HG03045 (cell line): Measurements from ENCODE around the gene MKRN1.
A peak's percentile ranks its signal among the peaks of the same experiment; 100 is the strongest.
"Not testable (repeated sequence)": the region's sequence is repeated elsewhere in the genome, so short reads cannot be mapped to it uniquely, and the experiment has no call there.

Source experiments
- ATAC-seq: cut with Tn5 transposase; IDR thresholded peaks from one replicate; pipeline ENCODE4 v1.9.1; 2021; ENCODE audit warnings: mild to moderate bottlenecking, moderate library complexity; ENCODE audit not compliant: unreplicated experiment

Gene MKRN1

DNA sequence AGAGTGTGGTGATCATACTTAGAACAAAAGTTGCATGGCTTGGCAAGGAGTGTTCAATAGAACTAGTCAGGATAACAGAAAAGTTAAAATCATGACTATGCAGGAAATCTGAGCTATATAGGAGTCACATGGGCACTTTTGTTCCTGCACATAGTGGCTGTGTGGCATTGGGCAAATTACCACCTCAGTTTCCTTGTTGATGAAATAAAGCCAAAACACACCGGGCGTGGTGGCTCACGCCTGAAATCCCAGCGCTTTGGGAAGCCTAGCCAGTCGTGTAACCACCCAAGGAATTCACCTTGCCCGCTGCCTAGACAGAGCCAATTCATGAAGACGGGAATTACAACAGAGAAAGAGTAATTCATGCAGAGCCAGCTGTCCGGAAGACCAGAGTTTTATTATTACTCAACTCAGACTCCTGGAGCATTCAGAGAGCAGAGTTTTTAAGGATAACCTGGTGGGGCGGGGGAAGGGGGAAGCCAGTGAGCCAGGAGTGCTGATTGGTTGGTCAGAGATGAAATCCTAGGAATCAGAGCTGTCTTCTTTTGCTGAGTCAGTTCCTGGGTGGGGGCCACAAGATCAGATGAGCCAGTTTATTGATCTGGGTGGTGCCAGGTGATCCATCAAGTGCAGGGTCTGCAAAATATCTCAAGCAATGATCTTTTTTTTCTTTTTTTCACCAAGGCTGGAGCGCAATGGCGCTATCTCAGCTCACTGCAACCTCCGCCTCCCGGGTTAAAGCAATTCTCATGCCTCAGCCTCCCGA, 6.4 kb upstream of the MKRN1 start:
- no peak for ATAC-seq

DNA sequence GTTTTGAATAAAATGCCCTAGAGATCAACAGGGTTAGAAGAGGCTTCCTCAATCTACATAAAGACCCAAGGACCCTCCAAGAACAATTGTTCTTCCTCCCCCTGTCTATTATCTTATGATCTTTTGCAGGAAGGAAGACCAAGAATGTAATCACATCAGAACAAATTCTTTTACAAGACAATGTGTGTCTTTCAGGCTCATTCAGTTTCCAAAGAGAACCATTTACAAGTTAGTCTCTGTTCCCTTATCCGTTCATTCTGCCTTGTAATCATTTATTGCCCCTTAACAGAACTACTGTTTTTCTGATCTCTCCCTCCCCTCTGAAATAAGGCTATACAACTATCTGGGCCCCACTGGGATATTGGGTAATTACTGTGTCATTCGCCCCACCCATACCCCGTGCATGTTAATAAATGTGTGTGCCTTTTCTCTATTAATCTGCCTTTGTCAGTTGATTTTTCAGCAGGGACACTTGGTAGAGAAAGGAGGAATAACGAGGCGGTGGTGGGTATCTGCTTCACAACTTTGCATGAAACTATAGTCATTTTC, 5.7 kb upstream of the MKRN1 start:
- ATAC-seq, result no peak

DNA sequence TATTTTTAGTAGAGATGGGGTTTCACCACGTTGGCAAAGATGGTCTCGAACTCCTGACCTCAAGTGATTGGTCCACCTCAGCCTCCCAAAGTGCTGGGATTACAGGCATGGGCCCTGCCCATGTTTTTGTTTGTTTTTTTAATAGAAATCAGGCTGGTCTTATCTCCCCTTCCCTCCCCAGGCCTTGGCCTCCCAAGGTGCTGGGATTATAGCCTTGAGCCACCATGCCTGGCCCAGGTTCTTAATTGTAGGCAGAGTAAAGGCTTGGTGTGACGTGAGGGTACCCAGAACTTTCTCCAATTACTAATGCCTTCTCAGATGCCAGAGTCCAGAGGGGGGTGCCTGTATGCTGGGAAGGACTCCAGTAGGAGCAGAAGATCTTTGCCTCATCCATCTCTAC, 5.2 kb upstream of the MKRN1 start:
- no peak for ATAC-seq

DNA sequence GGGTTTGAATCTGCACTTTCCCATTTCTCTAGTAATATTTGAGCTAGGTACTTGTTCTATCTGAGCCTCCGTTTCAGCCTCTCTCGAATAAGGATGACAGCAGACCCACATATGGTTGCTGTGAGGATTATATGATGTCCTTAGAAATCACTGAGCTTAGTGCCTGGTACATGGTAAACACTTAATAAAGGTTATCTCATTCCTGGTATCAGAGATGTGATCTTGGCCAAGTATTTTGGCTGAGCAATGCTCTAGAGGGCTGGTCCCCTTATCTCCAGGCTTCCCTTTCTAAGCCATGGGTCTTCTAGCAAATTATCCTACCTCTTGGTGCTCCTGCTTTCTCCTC, 407 bp upstream of the MKRN1 start:
- ATAC-seq, result no peak

DNA sequence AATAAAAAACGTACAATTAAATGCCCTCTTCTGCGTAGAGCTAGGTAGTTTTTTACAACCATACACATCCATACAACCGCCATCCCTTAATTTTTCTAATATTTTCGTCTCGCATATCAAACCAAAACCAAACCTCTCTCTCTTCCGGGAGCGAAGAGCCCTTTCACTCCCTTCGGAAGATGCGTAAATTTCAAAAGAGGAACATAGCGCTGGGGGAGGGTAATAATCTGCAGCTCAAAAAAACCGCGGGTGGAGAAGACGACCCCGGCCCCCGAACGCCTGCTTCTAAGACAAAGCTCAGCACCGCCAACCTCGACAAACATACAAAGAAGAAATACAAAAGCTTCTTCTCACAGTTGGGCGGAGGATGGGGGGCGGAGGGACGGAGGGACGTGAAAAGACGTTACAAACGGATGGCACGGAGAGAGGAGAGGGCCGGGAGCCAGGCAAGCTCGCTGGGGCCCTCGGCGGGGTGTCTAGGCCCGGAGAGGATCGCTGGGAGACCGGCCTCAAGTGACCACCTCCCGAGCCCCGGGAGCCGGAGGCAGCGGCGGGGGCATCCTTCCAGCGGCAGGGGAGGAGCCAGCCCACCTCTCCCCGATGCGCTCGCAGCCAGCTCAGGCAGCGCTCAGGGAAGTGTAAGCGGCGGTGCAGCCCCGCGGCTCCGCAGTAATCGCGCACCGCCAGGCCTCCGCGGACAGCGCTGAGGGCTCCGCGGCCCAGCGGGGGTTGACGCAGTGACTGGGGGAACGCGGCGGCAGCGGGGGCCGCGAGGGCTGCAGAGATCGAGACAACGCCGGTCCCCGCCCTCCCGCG, 851 bp downstream of the MKRN1 start:
- peak; percentile 28 for ATAC-seq

DNA sequence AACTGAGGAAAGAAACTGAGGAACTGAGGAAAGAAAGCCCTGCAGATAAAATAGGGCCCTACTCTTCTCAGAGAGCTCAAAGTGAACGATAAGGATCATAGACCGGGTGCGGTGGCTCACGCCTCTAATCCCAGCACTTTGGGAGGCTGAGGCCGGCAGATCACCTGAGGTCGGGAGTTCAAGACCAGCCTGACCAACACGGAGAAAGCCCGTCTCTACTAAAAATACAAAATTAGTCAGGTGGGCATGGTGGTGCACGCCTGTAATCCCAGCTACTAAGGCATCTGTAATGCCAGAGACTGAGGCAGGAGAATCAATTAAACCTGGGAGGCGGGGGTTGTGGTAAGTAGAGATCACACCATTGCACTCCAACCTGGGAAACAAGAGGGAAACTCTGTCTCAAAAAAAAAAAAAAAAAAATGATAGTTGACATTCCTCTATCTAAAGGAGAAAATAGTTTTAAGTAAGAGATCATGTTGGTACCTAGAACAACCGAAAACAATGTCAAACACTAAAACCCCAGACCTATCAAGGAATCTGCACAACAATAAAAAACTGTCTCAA, 2.5 kb downstream of the MKRN1 start:
- no peak for ATAC-seq

DNA sequence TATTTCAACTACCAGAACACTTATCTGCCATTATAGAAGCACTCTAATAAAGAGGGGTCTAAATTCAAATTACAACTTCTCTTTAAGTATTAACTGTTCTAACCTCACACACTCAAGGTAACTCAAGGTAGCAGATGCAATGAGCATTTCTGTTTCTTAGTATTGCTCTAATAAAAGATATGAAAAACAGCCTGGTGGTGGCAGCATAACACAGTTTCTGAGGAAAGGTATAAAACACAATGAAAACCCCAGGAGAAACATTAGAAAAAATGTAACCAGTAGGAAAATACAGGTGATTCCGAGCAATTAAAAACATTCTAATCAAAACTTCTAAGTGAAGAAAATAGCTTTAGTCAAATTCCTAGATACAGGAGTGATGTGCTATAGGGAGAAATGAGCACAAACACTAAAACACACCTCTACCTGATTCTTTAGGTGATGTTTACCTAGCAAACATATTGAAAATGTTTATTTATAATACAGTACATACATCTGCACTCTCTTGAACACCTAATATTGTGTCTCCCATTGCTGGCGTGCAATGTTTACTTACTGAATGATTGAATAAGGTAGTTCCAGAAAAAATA, 3.5 kb downstream of the MKRN1 start:
- ATAC-seq, result no peak

DNA sequence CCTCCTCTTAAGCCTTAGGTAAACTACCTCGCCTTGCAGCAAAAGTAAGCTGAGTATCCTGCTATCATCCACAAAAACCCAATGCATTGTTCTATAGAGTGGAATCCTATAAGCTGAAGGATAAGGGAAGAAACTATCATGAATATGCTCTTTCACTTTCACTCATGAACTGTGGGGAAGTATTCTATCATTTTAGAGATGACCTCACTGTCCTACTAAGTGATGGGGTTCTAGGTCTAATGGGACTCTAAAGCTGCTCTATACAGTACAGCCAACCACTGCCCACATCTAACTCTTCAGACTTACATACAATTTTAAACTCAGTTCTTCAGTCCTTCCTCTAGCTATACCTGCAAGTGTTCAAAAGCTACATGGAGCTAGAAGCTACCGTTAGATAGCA, 16.2 kb downstream of the MKRN1 start:
- no peak for ATAC-seq

DNA sequence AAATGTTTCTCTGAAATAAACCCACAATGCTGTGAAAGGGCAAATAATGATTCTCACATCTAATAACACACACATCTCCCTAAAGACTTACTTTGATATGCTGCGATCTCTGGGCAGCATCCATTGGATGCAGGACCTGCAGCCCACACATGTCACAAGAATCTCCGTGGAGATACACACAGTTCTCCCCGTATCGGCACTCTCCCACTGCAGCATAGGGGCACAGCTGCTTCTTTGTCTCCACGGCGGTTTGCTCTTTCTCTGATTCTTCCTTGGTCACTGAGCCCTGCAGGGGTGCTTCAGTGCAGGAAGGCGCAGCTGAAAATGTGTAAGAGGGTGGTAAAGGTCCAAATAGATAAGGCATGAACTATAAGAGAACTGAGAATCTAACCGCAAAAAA, 20.4 kb downstream of the MKRN1 start:
- no peak for ATAC-seq

DNA sequence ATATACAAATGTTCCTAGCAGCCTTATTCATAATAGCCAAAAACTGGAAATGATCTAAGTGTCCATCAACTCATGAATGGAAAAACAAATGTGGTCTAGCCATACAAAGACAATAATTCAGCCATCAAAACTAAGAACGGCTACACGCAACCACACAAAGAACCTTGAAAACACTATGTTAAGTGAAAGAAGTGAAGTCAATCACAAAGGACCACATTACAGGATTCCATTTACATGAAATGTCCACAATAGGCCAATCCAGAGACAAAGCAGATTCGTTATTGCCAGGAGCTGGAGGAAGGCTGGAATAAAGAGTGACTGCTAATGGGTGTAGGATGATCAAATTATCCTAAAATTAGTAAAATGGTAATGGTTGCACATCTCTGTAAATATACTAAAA, 21.1 kb downstream of the MKRN1 start:
- ATAC-seq, result no peak

DNA sequence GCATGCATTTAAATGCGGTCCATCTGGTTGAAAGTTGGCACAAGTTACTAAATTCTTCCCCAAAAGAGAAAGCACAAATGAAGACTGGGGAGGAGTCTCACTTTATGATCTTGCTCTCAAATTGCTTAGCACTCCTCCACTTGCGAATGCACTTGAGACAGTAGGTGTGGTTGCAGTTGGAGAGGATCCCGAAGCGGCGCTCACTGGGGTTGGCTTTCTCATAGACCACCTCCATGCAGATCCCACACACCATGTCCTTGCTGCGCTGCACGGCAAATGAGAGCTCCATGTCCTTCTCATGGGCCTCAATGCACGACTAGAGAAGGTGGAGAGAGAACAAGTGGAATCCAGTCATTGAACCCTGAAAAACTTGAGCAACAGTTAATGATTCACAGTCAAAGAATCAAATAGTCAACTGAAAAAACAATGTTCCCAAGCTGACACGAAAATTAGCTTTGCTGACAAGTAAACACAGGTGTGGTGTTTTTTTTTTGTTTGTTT, 22.7 kb downstream of the MKRN1 start:
- no peak for ATAC-seq

DNA sequence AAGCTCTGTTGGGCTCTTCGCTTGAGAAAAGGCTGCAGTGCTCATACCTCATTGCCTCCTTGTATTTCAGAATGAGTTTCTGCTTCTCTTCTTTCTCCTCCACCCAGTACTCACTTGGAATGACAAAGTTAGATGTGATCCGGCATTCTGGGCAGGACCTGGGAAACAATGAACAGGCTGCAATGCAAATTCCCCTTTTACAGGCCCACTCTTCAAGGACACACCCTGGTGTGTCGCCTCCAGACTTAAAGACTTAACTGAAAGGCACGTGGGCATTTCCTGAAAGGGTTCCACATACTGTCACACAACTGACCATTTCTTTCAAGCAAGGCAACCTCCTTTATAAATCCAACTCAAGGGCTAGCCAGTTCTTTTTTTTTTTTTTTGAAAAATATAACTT, 23.6 kb downstream of the MKRN1 start:
- ATAC-seq, result no peak

DNA sequence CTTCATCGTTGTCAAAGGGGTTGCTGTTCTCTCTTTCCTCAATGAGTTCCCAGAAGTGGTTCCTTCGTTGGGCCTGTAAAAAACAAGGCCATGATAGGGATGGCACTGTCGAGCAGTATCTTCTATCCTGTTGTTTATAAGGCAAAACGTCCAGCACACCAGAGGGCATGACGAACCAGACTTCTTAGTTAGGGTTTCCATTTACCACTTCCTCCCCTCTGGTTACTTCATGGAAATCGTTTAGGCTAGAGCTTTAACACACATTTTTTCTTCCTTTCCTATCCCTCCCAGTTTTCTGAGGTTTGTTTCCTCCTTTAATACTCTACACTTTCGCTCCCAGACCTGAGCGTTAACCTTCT, 24.7 kb downstream of the MKRN1 start:
- ATAC-seq, result no peak

DNA sequence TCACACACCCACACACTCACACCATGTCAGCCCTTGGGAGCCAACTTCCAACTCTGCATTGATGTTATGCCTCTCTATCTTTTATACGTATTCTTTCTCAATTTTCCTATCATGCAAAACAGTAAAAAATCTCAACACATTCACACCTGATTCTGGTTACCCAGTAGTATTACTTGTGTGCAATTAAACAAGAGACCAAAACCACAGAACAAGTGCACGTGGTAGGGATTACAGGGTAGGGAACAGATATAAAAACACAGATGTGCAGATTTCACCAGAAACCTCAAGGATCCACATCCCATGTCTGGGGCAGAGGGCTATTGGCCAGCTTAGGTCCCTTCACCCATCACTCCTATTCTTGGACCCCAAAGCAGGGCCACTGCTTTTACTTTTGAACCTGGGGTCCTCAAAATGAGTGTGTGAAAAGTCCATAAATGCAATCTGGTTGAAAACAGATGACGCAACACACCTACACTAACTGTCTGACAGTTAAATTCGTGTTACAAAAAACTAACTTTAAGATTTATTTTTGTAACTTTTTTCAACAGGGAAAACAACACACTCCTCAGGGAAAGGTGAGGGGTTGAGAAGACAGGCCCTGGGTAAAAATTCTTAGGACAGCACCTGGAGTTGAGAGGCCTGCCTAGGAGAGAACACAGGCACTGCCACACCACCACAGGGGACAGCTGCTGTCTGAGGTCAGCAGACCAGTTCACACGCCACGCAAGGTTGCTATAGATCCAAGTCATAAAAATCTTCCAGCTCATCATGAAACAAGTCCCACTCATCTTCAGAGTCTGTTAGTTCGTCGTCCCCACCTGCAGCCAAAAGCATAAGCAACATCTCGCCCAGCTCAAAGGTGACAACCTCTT, 25.3 kb downstream of the MKRN1 start:
- ATAC-seq, result not testable (repeated sequence)

DNA sequence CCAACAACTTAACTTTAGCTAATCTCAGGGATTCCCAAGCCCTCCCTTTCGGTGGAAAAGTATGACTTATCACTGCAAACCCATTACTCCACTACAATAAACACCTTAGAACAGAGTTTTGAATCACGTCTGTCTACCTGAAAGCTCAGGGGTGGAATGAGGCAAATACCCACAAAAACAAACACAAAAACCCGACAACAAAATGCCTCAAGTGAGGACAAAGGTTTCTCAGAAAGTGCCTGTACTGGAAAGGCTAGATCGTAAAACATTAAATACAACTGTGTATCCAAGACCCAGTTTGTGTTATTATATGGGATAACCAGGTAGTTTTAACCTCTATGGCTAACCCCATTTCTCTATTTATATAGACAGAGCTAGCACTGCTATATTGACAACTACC, 26.0 kb downstream of the MKRN1 start:
- no peak for ATAC-seq

DNA sequence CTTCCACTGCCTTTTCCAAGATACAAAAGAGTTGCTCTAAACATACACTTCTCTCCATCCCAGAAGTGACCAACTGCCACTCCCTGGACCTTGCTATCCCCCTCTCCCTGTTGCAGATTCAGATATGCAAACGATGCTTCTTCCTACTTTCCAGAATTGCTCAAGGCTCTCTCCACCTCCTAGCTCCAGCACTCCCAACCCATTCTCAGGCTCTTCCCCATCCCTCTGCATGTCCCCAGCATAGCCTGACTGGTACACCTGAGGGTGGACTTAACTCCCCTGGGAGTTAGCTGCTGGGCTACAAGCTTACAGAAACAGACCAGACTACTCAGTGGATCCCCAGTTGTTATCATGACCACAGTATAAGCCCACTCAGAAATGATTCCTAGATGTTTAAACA, 27.6 kb downstream of the MKRN1 start:
- ATAC-seq, result no peak

DNA sequence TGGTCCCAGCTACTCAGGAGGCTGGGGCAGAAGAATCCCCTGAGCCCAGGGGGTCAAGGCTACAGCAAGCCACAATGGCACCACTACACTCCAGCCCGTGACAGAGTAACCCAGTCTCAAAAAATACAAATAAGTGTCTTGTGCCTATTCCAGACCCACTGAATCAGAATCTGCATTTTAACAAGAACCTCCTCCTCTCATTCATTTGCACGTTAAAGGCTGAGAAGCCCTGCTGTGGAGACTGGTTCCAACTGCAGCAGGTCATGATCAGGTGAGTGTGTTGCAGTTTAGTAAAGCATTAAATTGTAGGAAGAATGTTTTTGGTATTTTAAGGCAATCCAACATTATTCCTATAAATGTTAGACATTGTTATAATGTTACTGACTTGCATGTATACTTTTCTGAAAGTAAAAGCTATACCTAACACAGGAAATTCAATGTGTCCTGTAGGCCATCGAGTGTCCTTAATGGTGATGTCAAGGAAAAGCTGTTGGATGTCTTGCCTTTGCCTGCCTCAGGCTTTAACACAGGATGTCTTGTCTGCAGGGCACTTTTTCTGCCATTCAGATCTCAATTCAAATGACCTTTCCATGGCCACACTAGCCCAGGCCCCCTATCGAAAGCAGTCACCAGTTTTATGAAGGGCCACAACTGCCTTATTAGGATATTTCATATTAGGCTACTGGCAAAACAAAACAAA, 30.4 kb downstream of the MKRN1 start:
- ATAC-seq, result no peak

DNA sequence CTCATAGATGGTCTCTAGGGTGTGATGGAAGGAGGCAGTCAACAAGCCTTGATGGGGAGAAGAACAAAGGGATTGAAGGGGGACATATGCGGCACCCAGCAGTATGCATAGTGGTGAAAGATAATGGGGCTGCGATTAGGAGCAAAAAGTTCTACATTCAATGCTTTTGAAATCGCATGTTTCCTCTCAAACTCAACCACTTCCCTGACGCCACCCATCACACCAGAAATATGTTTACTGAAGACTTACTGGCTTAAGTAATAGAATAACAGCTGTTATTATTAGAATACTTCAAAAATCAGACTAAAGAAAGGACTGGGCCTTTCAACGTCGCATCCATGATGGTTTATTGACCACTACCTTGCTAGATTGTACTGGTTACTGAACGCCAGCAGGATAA, 31.5 kb downstream of the MKRN1 start:
- no peak for ATAC-seq

DNA sequence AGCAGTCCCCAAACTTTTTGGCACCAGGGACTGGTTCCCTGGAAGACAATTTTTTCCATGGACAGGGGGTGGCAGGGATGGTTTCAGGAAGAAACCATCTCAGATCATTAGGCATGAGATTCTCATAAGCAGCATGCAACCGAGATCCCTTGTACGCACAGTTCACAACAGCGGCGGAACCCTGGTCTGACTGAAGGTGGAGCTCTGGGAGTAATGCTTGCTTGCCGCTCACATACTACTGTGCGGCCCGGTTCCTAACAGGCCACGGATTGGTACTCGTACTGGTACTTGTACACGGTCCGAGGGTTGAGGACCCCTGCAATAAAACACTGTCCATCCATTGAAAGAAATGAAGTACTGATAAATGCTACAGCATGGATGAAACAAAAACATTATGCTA, 32.8 kb downstream of the MKRN1 start:
- no peak for ATAC-seq

DNA sequence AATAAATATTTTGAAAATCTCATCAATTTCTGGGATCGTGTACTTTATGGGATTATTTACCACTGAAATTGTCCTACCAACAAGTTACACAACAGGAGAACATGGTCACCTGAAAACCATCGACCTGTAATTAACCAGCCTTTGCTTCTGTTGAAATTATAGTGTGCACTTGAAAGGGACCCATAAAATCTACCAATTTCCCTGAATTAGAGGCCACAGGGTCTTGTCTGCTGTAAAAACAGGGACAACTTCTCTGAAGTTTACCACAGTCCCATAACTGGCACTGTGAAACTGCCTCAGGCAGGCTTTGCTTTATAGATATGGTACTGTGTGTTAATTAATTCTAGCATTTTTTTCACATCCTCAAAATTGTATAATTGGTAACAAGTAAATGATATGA, 37.8 kb downstream of the MKRN1 start:
- no peak for ATAC-seq
